B cell (primary cell): ENCODE data around the gene PDLIM1. TPM values are rescaled to one million over a fixed set of nuclear protein-coding genes. Genes with fewer than 3 reads are reported as not detected.

Experiments
- ATAC-seq: fragments of 200-7000 bp; cut with Tn5 transposase; one replicate; pipeline ENCODE4 v1.10.0; 2021; ENCODE audit warnings: low read depth, mild to moderate bottlenecking, moderate number of reproducible peaks, moderate library complexity
- CTCF ChIA-PET: fragments of 350-600 bp; sonication (Branson Sonifier 250); formaldehyde crosslinking; loops from one replicate; lab custom pipeline; 2021; ENCODE audit warnings: antibody characterized with exemption, inconsistent platforms; lab: Charles Lee
- POLR2A ChIA-PET: fragments of 350-600 bp; sonication (Branson Sonifier 250); formaldehyde crosslinking; loops from one replicate; lab custom pipeline; 2021; ENCODE audit warnings: antibody characterized with exemption; lab: Charles Lee
- DNase-seq: peaks from one replicate; pipeline ENCODE4 v3.0.0; 2013
- H2AFZ ChIP-seq: 2 replicates; pipeline ENCODE4 v1.6.1; 2012; ENCODE audit warnings: mild to moderate bottlenecking, low read depth, low read length; ENCODE audit not compliant: insufficient read depth, poor library complexity, severe bottlenecking
- H3K27ac ChIP-seq, 2 donors: 1 replicate in 1 of 2; 2 replicates in 1 of 2; pipeline ENCODE4 v1.5.1; 2012 to 2013; ENCODE audit warnings: low read length in 2 of 2, mild to moderate bottlenecking in 2 of 2, moderate library complexity in 1 of 2
- H3K27me3 ChIP-seq, 4 experiments: fragments of 200-600 bp in 1 of 4; sonication (generic) in 1 of 4; replicated peaks in 1 of 4; 1 replicate in 2 of 4; 2 replicates in 2 of 4; pipeline versions ENCODE4 v1.6.1 to v1.7.0; 2013 to 2016; ENCODE audit warnings: low read length in 3 of 4, mild to moderate bottlenecking in 2 of 4, mixed read lengths in 1 of 4, moderate library complexity in 1 of 4; ENCODE audit not compliant: insufficient read depth in 4 of 4, control insufficient read depth in 3 of 4; ENCODE audit errors: control extremely low read depth in 1 of 4
- H3K36me3 ChIP-seq, 2 experiments: replicated peaks in 1 of 2; 1 replicate in 1 of 2; 2 replicates in 1 of 2; pipeline versions ENCODE4 v1.6.1 to v1.7.1; 2013; ENCODE audit warnings: low read length in 1 of 2; ENCODE audit not compliant: insufficient read depth in 2 of 2, control insufficient read depth in 1 of 2; ENCODE audit errors: control extremely low read depth in 1 of 2, extremely low read depth in 1 of 2
- H3K4me1 ChIP-seq, 2 donors: fragments of 200-600 bp in 1 of 2; sonication (generic) in 1 of 2; 1 replicate in 1 of 2; 2 replicates in 1 of 2; pipeline versions ENCODE4 v1.5.1 to v1.6.1; 2013 to 2017; ENCODE audit warnings: low read length in 2 of 2; ENCODE audit not compliant: control insufficient read depth in 2 of 2, insufficient read depth in 2 of 2
- H3K4me2 ChIP-seq: replicated peaks from 2 replicates; pipeline ENCODE3; 2012; ENCODE audit warnings: mild to moderate bottlenecking, low read depth, low read length; ENCODE audit not compliant: poor library complexity, severe bottlenecking
- H3K4me3 ChIP-seq, 5 experiments: fragments of 200-600 bp in 1 of 5; sonication (generic) in 1 of 5; 1 replicate in 3 of 5; 2 replicates in 2 of 5; pipeline versions ENCODE4 v1.5.1 to v1.7.0; 2011 to 2016; ENCODE audit warnings: low read length in 4 of 5, mild to moderate bottlenecking in 4 of 5, low read depth in 2 of 5, control low read depth in 1 of 5, moderate library complexity in 1 of 5; ENCODE audit not compliant: insufficient read depth in 1 of 5; ENCODE audit errors: control extremely low read depth in 1 of 5, extremely low read depth in 1 of 5
- H3K79me2 ChIP-seq: fragments of 200-600 bp; sonication (generic); one replicate; pipeline ENCODE4 v1.6.0; 2016; ENCODE audit warnings: low read length; ENCODE audit not compliant: control insufficient read depth, insufficient read depth
- H3K9ac ChIP-seq: fragments of 200-600 bp; sonication (generic); 2 replicates; pipeline ENCODE4 v1.6.1; 2017; ENCODE audit warnings: mild to moderate bottlenecking, low read length, moderate library complexity
- H3K9me3 ChIP-seq, 3 donors: one replicate each; pipeline versions ENCODE4 v1.6.1 to v1.7.1; 2013; ENCODE audit warnings: low read length in 2 of 3; ENCODE audit not compliant: control insufficient read depth in 2 of 3, insufficient read depth in 1 of 3; ENCODE audit errors: control extremely low read depth in 1 of 3
- H4K20me1 ChIP-seq: 2 replicates; pipeline ENCODE4 v1.6.0; 2012; ENCODE audit warnings: mild to moderate bottlenecking, low read length; ENCODE audit not compliant: insufficient read depth, control insufficient read depth, poor library complexity, severe bottlenecking
- H3K27ac Mint-ChIP-seq: one replicate; pipeline ENCODE4 v1.8.0; 2021; ENCODE audit warnings: mixed read lengths
- H3K27me3 Mint-ChIP-seq: one replicate; pipeline ENCODE4 v1.8.0; 2021; ENCODE audit warnings: mixed read lengths
- H3K4me1 Mint-ChIP-seq: one replicate; pipeline ENCODE4 v1.8.0; 2021; ENCODE audit warnings: mixed read lengths
- H3K4me3 Mint-ChIP-seq: one replicate; pipeline ENCODE4 v1.8.0; 2021; ENCODE audit warnings: mixed read lengths
- H3K9me3 Mint-ChIP-seq: one replicate; pipeline ENCODE4 v1.8.0; 2022; ENCODE audit warnings: mixed read lengths; ENCODE audit not compliant: insufficient read depth
- EZH2 ChIP-seq: IDR thresholded peaks from 2 replicates; pipeline ENCODE4 v1.6.1; 2012; ENCODE audit warnings: borderline replicate concordance, low read depth, mild to moderate bottlenecking, moderate library complexity, low read length; ENCODE audit not compliant: insufficient read depth, poor library complexity, severe bottlenecking
- WGBS: methylation state at CpG from one replicate; pipeline ENCODE4 v1.1.5; 2013; ENCODE audit warnings: missing lambda C conversion rate; ENCODE audit not compliant: insufficient coverage; 5-methylcytosine and 5-hydroxymethylcytosine counted together
- intact Hi-C: fragments of 100-400 bp; cut with micrococcal nuclease; formaldehyde crosslinking; loops from one replicate; pipeline ENCODE4 v1.10.0; 2022
- polyA plus RNA-seq: library from polyadenylated mRNA; depleted of rRNA; stranded (reverse); fragments of >200 nt; gene quantifications from 2 replicates; pipeline ENCODE4 v1.2.3, GENCODE V29; 2012
- total RNA-seq, 2 donors: library from RNA; stranded (reverse); fragments of 120-200 nt in 1 of 2; gene quantifications; 1 replicate in 1 of 2; 2 replicates in 1 of 2; pipeline versions ENCODE4 v1.2.3 to v1.2.4, GENCODE V29; 2013 to 2022
- TF ChIP-seq, protein P1 (sequence below): fragments of 200-600 bp; IDR thresholded peaks from one replicate; pipeline ENCODE4 v1.8.0; 2022; ENCODE audit warnings: antibody characterized with exemption, mild to moderate bottlenecking

Gene PDLIM1
- total and polyA plus RNA-seq, 2 donors (not counting 1 experiment from before 2014, with no cell fraction given): 123 to 135 TPM

GRCh38 chr10:95247200-95247880 lies 43.5 kb downstream of the PDLIM1 start:
- peaks cover 29% of the 10 kb centered on the region for H4K20me1 ChIP-seq
- CTCF ChIA-PET: interaction anchor here (0.8 to 11.7 kb wide), 24 partner anchors 9 to 197 kb away, joined by 3 to 644 read pairs (median 8); partner anchors contain the start of gene PDLIM1
- no peaks in the 10 kb centered on the region for H3K9me3 ChIP-seq
- POLR2A ChIA-PET: interaction anchor here (1.5 kb wide), 1 partner anchor 116 kb away, joined by 4 read pairs; no protein-coding TSS in a partner anchor
- DNase-seq (no peak), ATAC-seq (no peak)
- TF ChIP-seq, protein P1, sequence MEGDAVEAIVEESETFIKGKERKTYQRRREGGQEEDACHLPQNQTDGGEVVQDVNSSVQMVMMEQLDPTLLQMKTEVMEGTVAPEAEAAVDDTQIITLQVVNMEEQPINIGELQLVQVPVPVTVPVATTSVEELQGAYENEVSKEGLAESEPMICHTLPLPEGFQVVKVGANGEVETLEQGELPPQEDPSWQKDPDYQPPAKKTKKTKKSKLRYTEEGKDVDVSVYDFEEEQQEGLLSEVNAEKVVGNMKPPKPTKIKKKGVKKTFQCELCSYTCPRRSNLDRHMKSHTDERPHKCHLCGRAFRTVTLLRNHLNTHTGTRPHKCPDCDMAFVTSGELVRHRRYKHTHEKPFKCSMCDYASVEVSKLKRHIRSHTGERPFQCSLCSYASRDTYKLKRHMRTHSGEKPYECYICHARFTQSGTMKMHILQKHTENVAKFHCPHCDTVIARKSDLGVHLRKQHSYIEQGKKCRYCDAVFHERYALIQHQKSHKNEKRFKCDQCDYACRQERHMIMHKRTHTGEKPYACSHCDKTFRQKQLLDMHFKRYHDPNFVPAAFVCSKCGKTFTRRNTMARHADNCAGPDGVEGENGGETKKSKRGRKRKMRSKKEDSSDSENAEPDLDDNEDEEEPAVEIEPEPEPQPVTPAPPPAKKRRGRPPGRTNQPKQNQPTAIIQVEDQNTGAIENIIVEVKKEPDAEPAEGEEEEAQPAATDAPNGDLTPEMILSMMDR: no peak
- no peak for TF ChIP-seq EZH2
- H3K4me1 ChIP-seq: peaks cover 7 to 14% of the 10 kb centered on the region in 2 donors
- 100% methylated on average over 5 of the region's 6 CpGs for WGBS
- peaks cover 47% of the 10 kb centered on the region for H3K79me2 ChIP-seq
- no peaks in the 10 kb centered on the region for H3K27me3 ChIP-seq
- H3K9ac ChIP-seq: no peak overlapping the region
- H2AFZ ChIP-seq: no peak overlapping the region
- Mint-ChIP-seq H3K27ac (peak overlapping the region; percentile 17), H3K4me3 (no peak overlapping the region), H3K9me3 (no peaks in the 10 kb centered on the region), H3K4me1 (peaks cover 30% of the 10 kb centered on the region), H3K27me3 (no peaks in the 10 kb centered on the region)
- H3K27ac ChIP-seq: peak overlapping the region in 1 of 2 donors; percentile 0
- peaks cover 4 to 83% of the 10 kb centered on the region in 2 experiments for H3K36me3 ChIP-seq
- intact Hi-C loops: loop anchor here (2.0 kb wide), 2 partner anchors 43 to 65 kb away; partner anchors contain the start of gene PDLIM1
- no peak overlapping the region for H3K4me2 ChIP-seq
- H3K4me3 ChIP-seq: no peak overlapping the region

- ATAC-seq (peak; percentile 85), DNase-seq (peak; percentile 88)
- H3K4me1 ChIP-seq: peaks cover 7 to 14% of the 10 kb centered on the region in 2 donors
- ChIA-PET CTCF (interaction anchor here (0.8 to 11.7 kb wide), 28 partner anchors 10 to 197 kb away, joined by 3 to 644 read pairs (median 8); partner anchors contain the start of gene PDLIM1), POLR2A (interaction anchor here (0.9 to 1.5 kb wide), 2 partner anchors 16 to 117 kb away, joined by 3 to 4 read pairs; no protein-coding TSS in a partner anchor)
- no peak overlapping the region for H2AFZ ChIP-seq
- H3K9ac ChIP-seq: no peak overlapping the region
- H3K27ac ChIP-seq: peak overlapping the region in 1 of 2 donors; percentile 0
- intact Hi-C loops: loop anchor here (1.0 to 2.0 kb wide), 3 partner anchors 44 to 117 kb away; partner anchors contain the start of gene PDLIM1
- peaks cover 6 to 84% of the 10 kb centered on the region in 2 experiments for H3K36me3 ChIP-seq
- H3K27me3 ChIP-seq: no peaks in the 10 kb centered on the region
- WGBS: 0% methylated on average over 1 of the region's 1 CpG
- peaks cover 28% of the 10 kb centered on the region for H4K20me1 ChIP-seq
- H3K4me3 ChIP-seq: no peak overlapping the region
- H3K9me3 ChIP-seq: no peaks in the 10 kb centered on the region
- Mint-ChIP-seq H3K4me3 (no peak overlapping the region), H3K9me3 (no peaks in the 10 kb centered on the region), H3K4me1 (peaks cover 28% of the 10 kb centered on the region), H3K27ac (peak overlapping the region; percentile 59), H3K27me3 (no peaks in the 10 kb centered on the region)
- peak overlapping the region; percentile 16 for H3K4me2 ChIP-seq
- peaks cover 47% of the 10 kb centered on the region for H3K79me2 ChIP-seq
- TF ChIP-seq EZH2: no peak
- TF ChIP-seq, protein P1: peak; percentile 89
These were observed 44.2 kb downstream of the PDLIM1 start for GRCh38 chr10:95246582-95247051.
